Activated gamma-delta T cell (primary cell): ENCODE results near the gene RNF224.
A peak's percentile ranks its signal among the peaks of the same experiment; 100 is the strongest.
"Not testable (repeated sequence)": the region's sequence is repeated elsewhere in the genome, so short reads cannot be mapped to it uniquely, and the experiment has no call there.

Experiments used
- DNase-seq: peaks from one replicate; lab custom pipeline; 2025; lab: John Stamatoyannopoulos, UW

RNF224 gene

GRCh38 chr9:137240841-137241489, 13.7 kb downstream of the RNF224 start, which contains the start of gene TUBB4B:
Gene TUBB4B, plus strand, starts transcription at chr9:137241287. Its CDS starts 74 bp downstream, at chr9:137241361.
- peak; percentile 93 for DNase-seq

- DNase-seq, result peak; percentile 66
These were observed 14.4 kb downstream of the RNF224 start for GRCh38 chr9:137241490-137242268.

GRCh38 chr9:137242269-137243203, 15.2 kb downstream of the RNF224 start:
- no peak for DNase-seq

GRCh38 chr9:137243266-137243625, 15.9 kb downstream of the RNF224 start:
- DNase-seq, result not testable (repeated sequence)

- DNase-seq, result no peak
These were observed 16.6 kb downstream of the RNF224 start for GRCh38 chr9:137243626-137244485.

- DNase-seq, result no peak
These were observed 17.5 kb downstream of the RNF224 start for GRCh38 chr9:137244486-137245449.

- DNase-seq, result no peak
These were observed 18.4 kb downstream of the RNF224 start for GRCh38 chr9:137245450-137246421.

- no peak for DNase-seq
These were observed 20.0 kb downstream of the RNF224 start for GRCh38 chr9:137247135-137247915.

DNA sequence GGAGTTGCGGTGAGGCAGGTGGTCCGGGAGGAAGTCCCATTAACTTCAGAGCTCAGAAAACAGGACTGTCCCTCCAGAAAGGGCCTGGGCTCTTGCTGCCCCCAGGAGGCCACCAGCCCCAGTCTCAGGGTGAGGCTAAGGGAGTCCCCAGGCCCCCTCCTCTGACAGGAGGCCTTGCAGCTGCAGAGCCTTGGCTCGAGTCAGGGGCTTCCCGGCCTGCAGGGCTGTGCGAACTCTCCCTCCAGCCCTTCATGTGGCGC, 20.5 kb downstream of the RNF224 start:
- DNase-seq, result no peak

GRCh38 chr9:137250329-137251193, 23.3 kb downstream of the RNF224 start:
- DNase-seq, result no peak

DNA sequence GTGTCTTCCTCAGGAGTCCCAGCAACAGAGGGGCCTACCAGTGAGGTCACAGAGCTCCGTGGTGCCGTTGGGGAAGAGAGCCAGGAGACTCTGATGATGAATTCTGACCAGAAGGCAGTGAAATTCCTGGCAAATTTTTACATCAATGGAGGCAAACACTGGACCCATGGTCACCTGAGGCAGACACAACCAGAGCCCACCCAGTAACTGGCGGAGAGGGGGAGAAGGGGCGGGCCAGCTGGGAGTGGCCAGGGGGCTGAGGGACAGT, 23.8 kb downstream of the RNF224 start, which contains the start of gene STPG3:
TSS of gene STPG3 (plus strand) at position 93 of the 268 bp plus-strand sequence. CDS start at position 94, 1 bp downstream.
- DNase-seq, result no peak

DNA sequence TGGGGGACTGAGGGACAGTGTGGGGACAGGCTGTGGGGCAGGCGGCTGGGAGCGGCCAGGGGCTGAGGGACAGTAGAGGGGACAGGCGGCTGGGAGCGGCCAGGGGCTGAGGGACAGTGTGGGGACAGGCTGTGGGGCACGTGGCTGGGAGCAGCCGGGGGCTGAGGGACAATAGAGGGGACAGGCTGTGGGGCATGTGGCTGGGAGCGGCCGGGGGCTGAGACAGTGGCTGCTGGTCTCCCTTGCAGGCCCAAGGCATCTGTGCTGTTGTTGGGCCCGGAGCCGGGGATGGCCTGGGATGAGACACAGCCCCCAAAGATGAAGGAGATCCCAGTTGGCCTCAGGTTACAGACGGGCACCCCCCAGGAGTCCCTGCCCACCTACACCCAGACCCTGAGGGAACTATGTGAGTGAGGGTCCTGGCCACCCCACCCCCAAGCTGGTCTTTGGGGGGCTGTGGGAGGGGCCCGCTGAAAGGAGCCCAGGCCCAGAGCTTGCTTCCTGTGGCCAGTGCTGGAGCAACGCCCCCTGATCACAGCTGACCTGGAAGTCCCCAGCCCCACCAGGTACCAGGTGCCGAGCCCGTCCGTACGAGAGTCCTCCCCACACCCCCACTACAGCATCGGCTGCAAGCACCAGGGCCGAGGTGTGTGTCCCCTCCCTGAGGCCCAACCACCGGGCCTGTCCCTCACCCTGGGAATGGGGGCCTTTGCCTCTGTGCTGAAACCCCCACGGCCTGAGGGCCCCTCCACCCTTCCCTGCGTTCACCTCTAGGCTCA, 24.4 kb downstream of the RNF224 start:
- no peak for DNase-seq

DNA sequence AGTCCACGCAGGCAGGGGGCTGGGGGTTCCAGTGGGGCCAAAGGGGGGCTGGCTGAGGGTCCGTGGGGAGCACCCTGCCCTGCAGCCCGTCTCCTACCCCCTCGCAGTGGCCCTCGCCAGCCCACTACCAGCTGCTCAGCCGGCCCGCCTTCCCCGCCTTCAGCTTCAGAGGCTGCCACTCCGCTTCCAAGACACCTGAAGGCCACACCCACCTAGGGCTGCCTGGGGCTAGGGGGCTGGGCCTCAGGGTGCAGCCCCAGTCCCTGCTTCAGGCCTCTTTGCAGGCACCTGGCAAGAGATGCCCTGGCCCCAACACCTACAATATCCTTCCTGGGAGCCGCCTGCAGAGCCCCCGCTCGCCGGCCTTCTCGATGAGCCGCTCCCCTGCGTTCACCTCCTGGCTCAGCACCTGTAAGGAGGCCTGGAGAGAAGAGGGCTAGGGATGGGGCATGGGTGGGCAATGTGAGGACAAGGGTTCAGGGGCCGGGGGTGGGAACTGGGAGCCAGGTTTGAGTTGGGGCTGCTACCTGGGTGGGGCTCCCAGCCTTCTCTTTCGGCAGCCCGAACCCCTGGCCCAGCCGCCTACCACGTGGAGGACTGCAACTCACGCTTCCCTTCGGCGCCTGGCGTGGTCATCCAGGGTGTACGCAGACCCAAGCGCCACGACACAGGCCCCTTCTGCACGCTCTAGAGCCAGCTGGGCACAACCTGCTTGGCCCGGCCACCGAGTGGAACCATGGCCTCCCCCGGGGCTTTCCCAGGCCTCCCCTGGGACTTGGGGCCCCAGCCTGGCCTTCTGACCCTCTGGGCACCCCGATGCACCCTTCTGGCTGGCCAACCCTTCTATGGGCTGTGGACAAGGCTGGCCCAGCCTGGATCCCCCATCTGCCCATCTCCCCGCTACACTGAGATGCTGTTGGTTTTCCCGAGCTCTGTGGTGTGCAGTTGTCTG, 25.5 kb downstream of the RNF224 start:
- DNase-seq, result no peak

- no peak for DNase-seq
These were observed 26.7 kb downstream of the RNF224 start for GRCh38 chr9:137253717-137254623.
